IMR-90 (cell line): ENCODE measurements around the gene MYH9. TPM values are rescaled to one million over a fixed set of nuclear protein-coding genes. Genes with fewer than 3 reads are reported as not detected.

Experiments used
- ATAC-seq: fragments of 200-7000 bp; cut with Tn5 transposase; 2 replicates; pipeline ENCODE4 v1.9.1; 2020; ENCODE audit warnings: low read depth, mild to moderate bottlenecking, moderate library complexity
- BruUV-seq: library from RNA; stranded (reverse); fragments of 400-500 nt; replicated peaks from 2 replicates; lab custom pipeline; 2021; lab: Mats Ljungman, UMichigan
- CTCF ChIA-PET: fragments of 300-600 bp; formaldehyde crosslinking; extraction: SDS; loops from one replicate; lab custom pipeline; 2021; ENCODE audit warnings: antibody characterized with exemption; lab: Yijun Ruan, JAX
- POLR2A ChIA-PET: fragments of 300-600 bp; sonication (Branson Sonifier 250); formaldehyde crosslinking; loops from one replicate; lab custom pipeline; 2022; ENCODE audit warnings: antibody characterized with exemption; ENCODE audit not compliant: unreplicated experiment; lab: Charles Lee
- DNase-seq: peaks from one replicate; pipeline ENCODE4 v3.0.0; 2013
- H2AFZ ChIP-seq: replicated peaks from 2 replicates; pipeline ENCODE3; 2013; ENCODE audit warnings: low read length, mild to moderate bottlenecking; ENCODE audit not compliant: poor library complexity
- H2AK5ac ChIP-seq: 2 replicates; pipeline ENCODE4 v1.6.1; 2013; ENCODE audit warnings: low read depth, low read length, inconsistent platforms
- H2AK9ac ChIP-seq: replicated peaks from 2 replicates; pipeline ENCODE3; 2013; ENCODE audit warnings: mild to moderate bottlenecking, low read depth, low read length, moderate library complexity; ENCODE audit not compliant: poor library complexity
- H2BK120ac ChIP-seq: 2 replicates; pipeline ENCODE4 v1.6.1; 2013; ENCODE audit warnings: low read depth, low read length, inconsistent platforms
- H2BK15ac ChIP-seq: 3 replicates; pipeline ENCODE4 v1.6.1; 2013; ENCODE audit warnings: low read depth, low read length, inconsistent platforms
- H2BK20ac ChIP-seq: 2 replicates; pipeline ENCODE4 v1.6.1; 2013; ENCODE audit warnings: low read depth, mild to moderate bottlenecking, inconsistent platforms, low read length, moderate library complexity
- H2BK5ac ChIP-seq: 2 replicates; pipeline ENCODE4 v1.6.1; 2013; ENCODE audit warnings: mild to moderate bottlenecking, low read depth, low read length, inconsistent platforms; ENCODE audit not compliant: poor library complexity, severe bottlenecking
- H3K14ac ChIP-seq: replicated peaks from 2 replicates; pipeline ENCODE4 v1.6.1; 2013; ENCODE audit warnings: low read depth, low read length, inconsistent platforms
- H3K18ac ChIP-seq: 2 replicates; pipeline ENCODE4 v1.6.1; 2013; ENCODE audit warnings: low read depth, low read length, control low read depth
- H3K23ac ChIP-seq: 2 replicates; pipeline ENCODE4 v1.6.1; 2013; ENCODE audit warnings: low read depth, low read length, inconsistent platforms
- H3K27ac ChIP-seq: 2 replicates; pipeline ENCODE4 v1.5.1; 2013; ENCODE audit warnings: mild to moderate bottlenecking, control low read depth, low read length; ENCODE audit not compliant: insufficient read depth
- H3K27me3 ChIP-seq: 2 replicates; pipeline ENCODE4 v1.6.1; 2013; ENCODE audit warnings: low read length; ENCODE audit not compliant: control insufficient read depth, insufficient read depth
- H3K36me3 ChIP-seq: 2 replicates; pipeline ENCODE4 v1.6.1; 2013; ENCODE audit warnings: low read length, mixed read lengths; ENCODE audit not compliant: control insufficient read depth, insufficient read depth
- H3K4ac ChIP-seq: 2 replicates; pipeline ENCODE4 v1.6.1; 2013; ENCODE audit warnings: low read depth, low read length, inconsistent platforms
- H3K4me1 ChIP-seq: 2 replicates; pipeline ENCODE4 v1.6.1; 2013; ENCODE audit warnings: low read length, mixed read lengths; ENCODE audit not compliant: control insufficient read depth, insufficient read depth
- H3K4me2 ChIP-seq: 2 replicates; pipeline ENCODE4 v1.6.1; 2013; ENCODE audit warnings: low read depth, mild to moderate bottlenecking, control low read depth, low read length, moderate library complexity
- H3K4me3 ChIP-seq: 2 replicates; pipeline ENCODE4 v1.5.1; 2013; ENCODE audit warnings: low read depth, mild to moderate bottlenecking, control low read depth, low read length, moderate library complexity; ENCODE audit not compliant: insufficient read depth
- H3K56ac ChIP-seq: 2 replicates; pipeline ENCODE4 v1.6.1; 2013; ENCODE audit warnings: low read length, inconsistent platforms; ENCODE audit not compliant: insufficient read depth; ENCODE audit errors: extremely low read depth
- H3K79me1 ChIP-seq, 2 experiments: 2 replicates each; pipeline ENCODE4 v1.6.1; 2013; ENCODE audit warnings: low read length in 2 of 2, inconsistent platforms in 1 of 2, low read depth in 1 of 2
- H3K9ac ChIP-seq: 2 replicates; pipeline ENCODE4 v1.6.1; 2013; ENCODE audit warnings: low read depth, low read length, control low read depth
- H3K9me1 ChIP-seq: 2 replicates; pipeline ENCODE4 v1.6.1; 2013; ENCODE audit warnings: low read length, inconsistent platforms; ENCODE audit not compliant: insufficient read depth
- H3K9me3 ChIP-seq: 2 replicates; pipeline ENCODE4 v1.6.1; 2013; ENCODE audit warnings: low read length; ENCODE audit not compliant: control insufficient read depth, insufficient read depth
- H4K20me1 ChIP-seq: 2 replicates; pipeline ENCODE4 v1.6.1; 2013; ENCODE audit warnings: low read length, inconsistent platforms; ENCODE audit not compliant: insufficient read depth
- H4K5ac ChIP-seq: 2 replicates; pipeline ENCODE4 v1.6.1; 2013; ENCODE audit warnings: mild to moderate bottlenecking, low read depth, low read length, control low read depth
- H4K8ac ChIP-seq, 2 experiments: 2 replicates each; pipeline ENCODE4 v1.6.1; 2013; ENCODE audit warnings: low read depth in 2 of 2, low read length in 2 of 2, control low read depth in 1 of 2, inconsistent platforms in 1 of 2
- H4K91ac ChIP-seq: 2 replicates; pipeline ENCODE4 v1.6.1; 2013; ENCODE audit warnings: low read depth, low read length, inconsistent platforms; ENCODE audit not compliant: insufficient read depth
- CEBPB ChIP-seq: IDR thresholded peaks from 2 replicates; pipeline ENCODE4 v1.6.1; 2012; ENCODE audit warnings: low read depth, low read length, improper control_type of control experiment
- FOS ChIP-seq: fragments of 150-350 bp; IDR thresholded peaks from 2 replicates; pipeline ENCODE4 v1.6.1; 2016; ENCODE audit warnings: low read depth, low read length
- MAZ ChIP-seq: IDR thresholded peaks from 2 replicates; pipeline ENCODE4 v1.6.1; 2012; ENCODE audit warnings: low read depth, mild to moderate bottlenecking, low read length, improper control_type of control experiment, moderate library complexity, borderline replicate concordance
- WGBS, 2 experiments: methylation state at CpG; one replicate each; pipeline versions ENCODE4 v1.1.5 to v1.1.7; 2013; ENCODE audit warnings: missing lambda C conversion rate in 2 of 2; ENCODE audit not compliant: insufficient read length in 1 of 2; ENCODE audit errors: extremely low coverage in 2 of 2; 5-methylcytosine and 5-hydroxymethylcytosine counted together
- dilution Hi-C: fragments of 300-500 bp; cut with HindIII; formaldehyde crosslinking; loops from one replicate; pipeline ENCODE4 v1.14.3; 2018; ENCODE audit warnings: low sequenced_read_pairs; ENCODE audit not compliant: unreplicated experiment
- in situ Hi-C: fragments of 300-500 bp; cut with MboI; formaldehyde crosslinking; loops from 3 replicates; pipeline ENCODE4 v1.14.3; 2019; ENCODE audit warnings: low sequenced_read_pairs, inconsistent platforms, mixed read lengths
- intact Hi-C: fragments of 100-400 bp; cut with micrococcal nuclease; formaldehyde crosslinking; loops from 2 replicates; pipeline ENCODE4 v1.10.0; 2022
- polyA plus RNA-seq, 3 experiments: library from polyadenylated mRNA; depleted of rRNA; stranded (reverse); fragments of >200 nt; gene quantifications; 2 replicates each; pipeline ENCODE4 v1.2.3, GENCODE V29; 2012; ENCODE audit warnings: low replicate concordance in 1 of 3
- total RNA-seq: library from RNA; depleted of rRNA; stranded (reverse); fragments of >200 nt; gene quantifications from 2 replicates; pipeline ENCODE4 v1.2.3, GENCODE V29; 2012
- TF ChIP-seq, protein P1 (sequence below): fragments of 150-350 bp; IDR thresholded peaks from 2 replicates; pipeline ENCODE4 v1.6.1; 2017; ENCODE audit warnings: mild to moderate bottlenecking, antibody characterized with exemption, low read length, low read depth

Gene MYH9
- total and polyA plus RNA-seq, 2 of the 4 experiments (the other 2 are of a cell fraction), result 475 to 554 TPM

DNA sequence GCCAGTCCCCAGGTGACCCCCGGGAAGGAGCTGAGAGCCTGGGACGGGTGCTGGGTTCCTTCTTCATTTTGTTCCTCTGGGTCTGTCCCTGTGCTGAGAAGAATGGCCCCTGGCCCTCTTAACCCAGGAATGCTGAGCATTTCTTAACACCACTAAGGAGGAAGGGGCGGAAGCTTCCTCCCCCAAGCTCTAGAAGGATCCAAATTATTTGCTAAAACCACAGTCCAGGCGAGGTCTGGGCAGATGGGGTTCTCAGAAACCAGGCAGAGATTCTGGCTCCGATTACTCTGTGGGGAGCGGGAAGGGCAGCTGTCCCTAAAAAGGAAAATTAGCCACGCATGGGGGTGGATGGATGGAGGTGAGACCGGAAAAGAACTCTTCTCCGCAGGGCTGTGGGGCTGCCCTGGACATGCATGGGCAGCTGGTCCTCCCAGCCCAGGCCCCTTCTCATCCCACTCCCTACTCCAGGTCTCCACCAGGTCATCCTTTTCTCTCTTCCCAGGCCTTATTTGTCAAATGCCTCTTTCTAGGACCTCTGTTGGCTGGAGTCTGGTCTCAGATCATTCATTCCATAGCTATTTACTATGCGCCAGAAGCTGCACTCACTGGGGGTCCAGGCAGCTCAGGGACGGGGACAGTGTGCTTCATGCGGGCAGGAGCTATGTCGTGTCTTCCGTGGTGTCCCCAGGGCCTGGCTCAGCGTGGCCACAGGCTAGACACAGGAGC is 45.0 kb upstream of the MYH9 start (continued):
- TF ChIP-seq MAZ, result no peak
- no peak for TF ChIP-seq CEBPB

DNA sequence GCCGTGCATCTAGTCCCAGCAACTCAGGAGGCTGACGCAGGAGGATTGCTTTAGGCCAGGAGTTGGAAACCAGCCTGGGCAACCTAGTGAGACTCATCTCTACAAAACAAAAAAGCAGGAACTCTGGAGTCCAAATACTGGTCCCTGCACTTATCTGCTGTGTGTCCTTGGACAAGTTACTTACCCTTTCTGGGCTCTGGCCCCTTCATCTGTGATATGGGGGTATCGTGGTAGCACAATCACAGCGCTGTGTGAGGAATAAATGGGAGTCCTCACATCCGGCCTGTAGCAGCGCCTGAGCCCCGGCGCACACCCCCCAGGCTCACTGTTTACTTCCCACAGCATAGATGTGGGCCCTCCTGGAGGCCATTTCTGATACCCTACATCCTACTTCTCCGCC is 44.2 kb upstream of the MYH9 start:
- Histone ChIP-seq H3K9me3 (no peaks in the 10 kb centered on the region), H3K18ac (peak overlapping the region; percentile 27; the same call in 1 of the 2 replicates), H2BK15ac (peak overlapping the region; percentile 70; the same call in 2 of the 3 replicates), H2AK5ac (peak overlapping the region; percentile 86), H2AK9ac (no peak overlapping the region), H3K4ac (peak overlapping the region; percentile 50; the same call in 1 of the 2 replicates), H3K27me3 (no peaks in the 10 kb centered on the region), H3K36me3 (no peaks in the 10 kb centered on the region), H4K5ac (peak overlapping the region; percentile 27), H2BK20ac (0 out of 2 replicates have a peak overlapping the region, but pooled peaks have one; percentile 22), H3K4me3 (no peak overlapping the region), H4K8ac (0 out of 4 replicates have a peak overlapping the region, but pooled peaks of 1 of the 2 experiments have one; percentile 40), H3K4me2 (no peak overlapping the region), H2AFZ (peak overlapping the region; percentile 19), H2BK120ac (peak overlapping the region; percentile 78; the same call in 1 of the 2 replicates), H3K56ac (no peak overlapping the region), H2BK5ac (no peak overlapping the region), H3K23ac (no peak overlapping the region), H3K27ac (no peak overlapping the region), H4K91ac (peak overlapping the region; percentile 24; the same call in 1 of the 2 replicates), H3K14ac (no peak overlapping the region; the same call in 1 of the 2 replicates), H4K20me1 (no peaks in the 10 kb centered on the region), H3K9me1 (peaks cover 7% of the 10 kb centered on the region; the same call in 1 of the 2 replicates), H3K9ac (no peak overlapping the region), H3K79me1 (peaks cover 0 to 4% of the 10 kb centered on the region in 2 experiments; a peak in 1 of 4 replicates), H3K4me1 (peaks cover 27% of the 10 kb centered on the region)
- in situ Hi-C loops (no loop called here), intact Hi-C loops (no loop called here), dilution Hi-C loops (no loop called here)
- CTCF ChIA-PET, result no interaction called here
- POLR2A ChIA-PET, result no interaction called here
- BruUV-seq, result no TSS peak
- DNase-seq (no peak), ATAC-seq (no peak)
- no CpG with 5 or more reads among the region's 9 CpGs for WGBS, 2 experiments
- TF ChIP-seq, protein P1, sequence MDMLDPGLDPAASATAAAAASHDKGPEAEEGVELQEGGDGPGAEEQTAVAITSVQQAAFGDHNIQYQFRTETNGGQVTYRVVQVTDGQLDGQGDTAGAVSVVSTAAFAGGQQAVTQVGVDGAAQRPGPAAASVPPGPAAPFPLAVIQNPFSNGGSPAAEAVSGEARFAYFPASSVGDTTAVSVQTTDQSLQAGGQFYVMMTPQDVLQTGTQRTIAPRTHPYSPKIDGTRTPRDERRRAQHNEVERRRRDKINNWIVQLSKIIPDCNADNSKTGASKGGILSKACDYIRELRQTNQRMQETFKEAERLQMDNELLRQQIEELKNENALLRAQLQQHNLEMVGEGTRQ, result no peak
- no peak for TF ChIP-seq FOS
